Prostate gland (tissue), 2 donors: Measurements from ENCODE around the gene CD276. TPM values are rescaled to one million over a fixed set of nuclear protein-coding genes. Genes with fewer than 3 reads are reported as not detected.

Experiments
- DNase-seq: peaks from one replicate; pipeline ENCODE4 v3.0.0-alpha.2; 2019; ENCODE audit warnings: low spot score
- H3K27ac ChIP-seq, 2 donors: fragments of 200-600 bp; sonication (generic); 2 replicates each; pipeline ENCODE4 v1.5.1; 2017 to 2019
- H3K27me3 ChIP-seq: fragments of 200-600 bp; sonication (generic); replicated peaks from 2 replicates; pipeline ENCODE4 v1.5.1; 2019; ENCODE audit not compliant: insufficient read depth
- H3K36me3 ChIP-seq, 2 donors: fragments of 200-600 bp; sonication (generic); 1 replicate in 1 of 2; 2 replicates in 1 of 2; pipeline versions ENCODE4 v1.5.1 to v1.8.1; 2017 to 2019
- H3K4me1 ChIP-seq: fragments of 200-600 bp; sonication (generic); replicated peaks from 2 replicates; pipeline ENCODE4 v1.5.1; 2019
- H3K4me3 ChIP-seq, 2 donors: fragments of 200-600 bp; sonication (generic); 2 replicates each; pipeline ENCODE4 v1.5.1; 2017 to 2019
- H3K9me3 ChIP-seq: fragments of 200-600 bp; sonication (generic); 2 replicates; pipeline ENCODE4 v1.5.1; 2017
- POLR2A ChIP-seq: fragments of 450-650 bp; IDR thresholded peaks from one replicate; pipeline ENCODE4 v1.6.1; 2016; ENCODE audit warnings: antibody characterized with exemption, mild to moderate bottlenecking
- POLR2AphosphoS5 ChIP-seq: sonication (generic); formaldehyde crosslinking; IDR thresholded peaks from one replicate; pipeline ENCODE4 v1.6.1; 2017; ENCODE audit warnings: antibody characterized with exemption
- WGBS: methylation state at CpG from one replicate; pipeline ENCODE4 v1.1.5; 2018; 5-methylcytosine and 5-hydroxymethylcytosine counted together
- intact Hi-C: fragments of 100-400 bp; cut with DNase I; formaldehyde crosslinking; loops from one replicate; pipeline ENCODE4 v1.14.2; 2022
- total RNA-seq, 2 donors: library from RNA; depleted of rRNA; stranded (reverse); fragments of >200 nt; gene quantifications; one replicate each; pipeline ENCODE4 v1.1.0, GENCODE V29; 2016
- TF ChIP-seq, protein P1 (sequence below), 4 experiments: fragments of 200-600 bp in 2 of 4; fragments of 450-650 bp in 2 of 4; sonication (generic) in 2 of 4; IDR thresholded peaks; 1 replicate in 3 of 4; 2 replicates in 1 of 4; pipeline ENCODE4 v1.5.1; 2016 to 2019; ENCODE audit warnings: antibody characterized with exemption in 4 of 4, mild to moderate bottlenecking in 2 of 4, moderate library complexity in 2 of 4

Gene CD276
- total RNA-seq, 2 donors from 2014 or later, result 75.0 to 91.3 TPM

- no peak for DNase-seq
- 75% methylated on average over 7 of the region's 7 CpGs for WGBS
- intact Hi-C loops, result no loop called here
- Histone ChIP-seq H3K27me3 (no peaks in the 10 kb centered on the region), H3K4me3 (no peak overlapping the region), H3K9me3 (no peaks in the 10 kb centered on the region), H3K27ac (no peak overlapping the region), H3K4me1 (no peaks in the 10 kb centered on the region), H3K36me3 (no peaks in the 10 kb centered on the region)
- TF ChIP-seq POLR2A, result no peak
- no peak for TF ChIP-seq POLR2AphosphoS5
- TF ChIP-seq, protein P1, sequence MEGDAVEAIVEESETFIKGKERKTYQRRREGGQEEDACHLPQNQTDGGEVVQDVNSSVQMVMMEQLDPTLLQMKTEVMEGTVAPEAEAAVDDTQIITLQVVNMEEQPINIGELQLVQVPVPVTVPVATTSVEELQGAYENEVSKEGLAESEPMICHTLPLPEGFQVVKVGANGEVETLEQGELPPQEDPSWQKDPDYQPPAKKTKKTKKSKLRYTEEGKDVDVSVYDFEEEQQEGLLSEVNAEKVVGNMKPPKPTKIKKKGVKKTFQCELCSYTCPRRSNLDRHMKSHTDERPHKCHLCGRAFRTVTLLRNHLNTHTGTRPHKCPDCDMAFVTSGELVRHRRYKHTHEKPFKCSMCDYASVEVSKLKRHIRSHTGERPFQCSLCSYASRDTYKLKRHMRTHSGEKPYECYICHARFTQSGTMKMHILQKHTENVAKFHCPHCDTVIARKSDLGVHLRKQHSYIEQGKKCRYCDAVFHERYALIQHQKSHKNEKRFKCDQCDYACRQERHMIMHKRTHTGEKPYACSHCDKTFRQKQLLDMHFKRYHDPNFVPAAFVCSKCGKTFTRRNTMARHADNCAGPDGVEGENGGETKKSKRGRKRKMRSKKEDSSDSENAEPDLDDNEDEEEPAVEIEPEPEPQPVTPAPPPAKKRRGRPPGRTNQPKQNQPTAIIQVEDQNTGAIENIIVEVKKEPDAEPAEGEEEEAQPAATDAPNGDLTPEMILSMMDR (IDR thresholded peaks at IDR 0.05), result no peak
Measured at GRCh38 chr15:73745073-73745472, 60.9 kb downstream of the CD276 start.

- H3K27me3 ChIP-seq, result no peaks in the 10 kb centered on the region
- 77% methylated on average over 8 of the region's 8 CpGs for WGBS
- TF ChIP-seq, protein P1 (IDR thresholded peaks at IDR 0.05), result no peak
- no peak for TF ChIP-seq POLR2AphosphoS5
- no peak for TF ChIP-seq POLR2A
- no peaks in the 10 kb centered on the region for H3K4me1 ChIP-seq
- intact Hi-C loops, result no loop called here
- no peak for DNase-seq
- H3K27ac ChIP-seq, result no peak overlapping the region
- no peaks in the 10 kb centered on the region for H3K36me3 ChIP-seq
- H3K9me3 ChIP-seq, result no peaks in the 10 kb centered on the region
- no peak overlapping the region for H3K4me3 ChIP-seq
Measured at GRCh38 chr15:73746261-73746660, 62.1 kb downstream of the CD276 start.

GRCh38 chr15:73746883-73747282, 62.7 kb downstream of the CD276 start:
- no peaks in the 10 kb centered on the region for H3K27me3 ChIP-seq
- intact Hi-C loops, result no loop called here
- WGBS, result 61% methylated on average over 7 of the region's 7 CpGs
- H3K27ac ChIP-seq, result no peak overlapping the region
- no peaks in the 10 kb centered on the region for H3K4me1 ChIP-seq
- no peak overlapping the region for H3K4me3 ChIP-seq
- TF ChIP-seq POLR2A (no peak), POLR2AphosphoS5 (no peak)
- TF ChIP-seq, protein P1 (IDR thresholded peaks at IDR 0.05), result no peak
- DNase-seq, result no peak
- no peaks in the 10 kb centered on the region for H3K36me3 ChIP-seq
- H3K9me3 ChIP-seq, result no peaks in the 10 kb centered on the region

- H3K4me1 ChIP-seq, result no peaks in the 10 kb centered on the region
- no peak overlapping the region for H3K27ac ChIP-seq
- no peaks in the 10 kb centered on the region for H3K27me3 ChIP-seq
- whole genome bisulfite sequencing, result 85% methylated on average over 11 of the region's 11 CpGs
- TF ChIP-seq POLR2A (no peak), POLR2AphosphoS5 (no peak)
- TF ChIP-seq, protein P1 (IDR thresholded peaks at IDR 0.05), result no peak
- no peaks in the 10 kb centered on the region for H3K36me3 ChIP-seq
- no peak for DNase-seq
- no peaks in the 10 kb centered on the region for H3K9me3 ChIP-seq
- intact Hi-C loops, result no loop called here
- no peak overlapping the region for H3K4me3 ChIP-seq
Measured at GRCh38 chr15:73747847-73748590, 63.8 kb downstream of the CD276 start.

DNA sequence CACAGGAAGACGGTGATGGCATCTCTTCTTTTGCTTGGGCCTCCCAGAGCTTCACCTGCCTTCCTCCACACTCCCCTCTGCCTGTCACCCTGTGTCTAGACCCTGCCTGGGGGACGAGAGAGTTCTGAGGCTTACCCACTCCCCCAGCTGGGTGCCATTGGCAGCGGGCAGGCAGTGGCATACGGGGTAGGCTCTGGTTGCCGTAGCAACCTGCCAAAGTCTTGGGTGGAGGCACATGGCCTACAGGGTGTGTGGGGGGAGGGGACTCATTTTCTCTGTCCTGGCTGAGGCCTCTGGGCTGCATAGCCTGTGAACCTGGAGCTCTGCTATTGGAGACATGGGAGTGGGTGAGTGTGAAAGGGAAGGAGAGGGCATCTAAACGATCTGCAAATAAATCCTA, 64.5 kb downstream of the CD276 start:
- 59% methylated on average over 6 of the region's 6 CpGs for WGBS

More for the DNA sequence above, 64.5 kb downstream of the CD276 start:
- Histone ChIP-seq H3K9me3 (no peaks in the 10 kb centered on the region), H3K36me3 (no peaks in the 10 kb centered on the region), H3K27ac (no peak overlapping the region), H3K4me1 (no peaks in the 10 kb centered on the region), H3K27me3 (no peaks in the 10 kb centered on the region), H3K4me3 (no peak overlapping the region)
- no peak for DNase-seq
- TF ChIP-seq POLR2AphosphoS5, result no peak
- no peak for TF ChIP-seq POLR2A
- TF ChIP-seq, protein P1 (IDR thresholded peaks at IDR 0.05), result no peak
- intact Hi-C loops, result no loop called here
